ENCODE data around the gene HOXA5.

Gene HOXA5

GRCh38 chr7:27167916-27168264 lies 24.4 kb upstream of the HOXA5 start:
- Mint-ChIP-seq H3K4me3 (peak overlapping the region; percentile 24), H3K27me3 (peaks cover 83% of the 10 kb centered on the region), H3K4me1 (ENCODE audit: low read depth) (peaks cover 45% of the 10 kb centered on the region), H3K9me3 (no peaks in the 10 kb centered on the region), H3K27ac (no peak overlapping the region), H3K36me3 (ENCODE audit: low read depth) (no peaks in the 10 kb centered on the region)

DNA sequence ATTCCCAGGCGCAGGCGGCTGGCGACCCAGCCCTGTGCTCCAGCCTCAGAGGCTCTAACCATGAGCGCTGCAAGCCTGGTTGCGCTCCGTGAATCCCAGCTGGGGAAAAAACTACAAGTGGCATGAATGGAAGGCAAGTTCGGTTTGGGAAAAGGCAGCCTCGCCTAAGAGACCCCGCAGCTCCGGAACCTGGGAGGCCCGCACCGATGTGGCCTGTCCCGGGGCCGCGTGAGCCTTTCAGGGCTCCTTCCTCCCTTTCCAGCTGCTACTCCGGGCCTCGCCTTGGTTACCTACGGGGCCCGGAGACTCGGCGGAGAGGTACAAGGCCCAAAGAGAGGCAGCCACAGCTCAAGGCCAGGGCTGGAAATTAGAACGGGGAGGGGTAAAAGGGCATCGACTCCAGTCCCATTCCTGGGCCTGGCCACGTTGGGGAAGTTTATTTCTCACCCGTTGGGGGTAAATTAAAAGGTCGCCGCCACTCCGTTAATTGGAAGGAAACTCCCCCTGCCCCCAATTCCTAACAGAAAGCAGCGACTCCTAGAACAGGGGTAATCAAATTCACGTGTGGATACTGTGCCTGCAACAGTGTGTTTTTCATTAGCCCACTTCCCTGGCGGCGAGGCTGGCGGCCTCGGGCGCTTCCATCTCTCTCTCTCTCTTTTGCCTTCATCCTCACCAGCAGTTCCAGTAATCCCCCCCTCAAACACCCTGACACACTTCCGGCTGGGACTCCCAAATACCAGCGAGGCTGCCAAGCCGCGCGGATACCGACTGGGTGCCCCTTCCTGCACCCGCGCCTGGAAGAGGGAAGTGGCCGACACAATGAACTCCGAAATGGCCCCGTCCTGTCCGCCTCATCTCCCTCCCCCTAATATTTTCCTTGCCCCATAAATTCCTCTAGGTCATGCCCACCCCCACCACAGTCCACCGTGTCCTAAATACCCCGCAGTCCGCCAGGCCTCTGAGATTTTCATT lies 23.3 kb upstream of the HOXA5 start:
- peak overlapping the region; percentile 53 for H3K4me3 Mint-ChIP-seq
- no peaks in the 10 kb centered on the region for H3K9me3 Mint-ChIP-seq
- peak overlapping the region; percentile 78 for H3K27ac Mint-ChIP-seq
- peaks cover 38% of the 10 kb centered on the region for H3K4me1 Mint-ChIP-seq (ENCODE audit: low read depth)
- H3K27me3 Mint-ChIP-seq = peaks cover 86% of the 10 kb centered on the region
- no peaks in the 10 kb centered on the region for H3K36me3 Mint-ChIP-seq (ENCODE audit: low read depth)

DNA sequence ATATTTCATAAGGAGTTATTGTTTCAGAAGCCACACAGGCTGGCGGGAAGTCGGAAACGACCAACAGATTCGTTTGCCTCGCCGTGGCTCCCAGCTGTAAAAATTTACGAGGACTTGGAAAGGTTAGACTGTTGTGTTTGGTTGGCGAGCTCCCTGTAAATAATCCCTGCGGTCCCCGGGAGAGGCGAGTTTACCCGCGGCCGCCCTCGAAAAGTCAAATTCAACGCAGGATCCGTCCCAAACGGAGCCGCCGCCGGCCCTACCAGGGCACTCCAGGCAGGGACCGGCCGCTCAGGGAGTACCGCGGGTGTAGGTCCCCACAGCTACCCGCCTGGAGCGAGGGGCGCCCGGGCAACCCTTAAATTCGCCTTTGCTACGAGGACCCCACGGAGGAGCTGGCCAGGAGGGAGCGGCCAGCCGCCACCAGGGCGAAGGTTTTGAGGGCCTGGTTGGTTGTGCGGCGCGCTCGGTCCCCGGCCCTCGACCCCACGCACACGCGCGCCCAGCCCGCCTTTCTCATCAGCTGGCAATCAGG lies 22.6 kb upstream of the HOXA5 start:
- Mint-ChIP-seq H3K4me1 (ENCODE audit: low read depth) (peaks cover 34% of the 10 kb centered on the region), H3K27ac (peak overlapping the region; percentile 77), H3K9me3 (no peaks in the 10 kb centered on the region), H3K27me3 (peaks cover 80% of the 10 kb centered on the region), H3K4me3 (peak overlapping the region; percentile 70), H3K36me3 (ENCODE audit: low read depth) (no peaks in the 10 kb centered on the region)

DNA sequence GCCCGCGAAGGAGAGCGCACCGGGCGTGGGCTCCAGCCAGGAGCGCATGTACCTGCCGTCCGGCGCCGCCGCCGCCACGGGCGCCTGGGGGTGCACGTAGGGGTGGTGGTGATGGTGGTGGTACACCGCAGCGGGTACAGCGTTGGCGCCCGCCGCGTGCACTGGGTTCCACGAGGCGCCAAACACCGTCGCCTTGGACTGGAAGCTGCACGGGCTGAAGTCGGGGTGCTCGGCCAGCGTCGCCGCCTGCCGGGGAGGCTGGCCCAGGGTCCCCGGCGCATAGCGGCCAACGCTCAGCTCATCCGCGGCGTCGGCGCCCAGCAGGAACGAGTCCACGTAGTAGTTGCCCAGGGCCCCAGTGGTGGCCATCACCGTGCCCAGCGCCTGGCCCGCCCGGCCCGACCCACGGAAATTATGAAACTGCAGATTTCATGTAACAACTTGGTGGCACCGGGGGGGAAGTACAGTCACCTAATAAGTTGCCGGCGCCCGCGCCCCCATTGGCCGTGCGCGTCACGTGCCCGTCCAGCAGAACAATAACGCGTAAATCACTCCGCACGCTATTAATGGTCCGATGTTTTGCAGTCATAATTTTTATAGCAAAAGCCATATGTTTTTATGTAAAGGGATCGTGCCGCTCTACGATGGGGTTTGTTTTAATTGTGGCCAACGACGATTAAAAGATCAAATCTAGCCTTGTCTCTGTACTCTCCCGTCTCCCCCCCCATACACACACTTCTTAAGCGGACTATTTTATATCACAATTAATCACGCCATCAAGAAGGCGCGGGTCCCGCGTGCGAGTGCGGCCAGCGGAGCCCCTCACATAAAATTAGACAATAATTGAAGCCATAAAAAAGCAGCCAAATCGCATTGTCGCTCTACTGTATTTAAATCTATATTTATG lies 21.9 kb upstream of the HOXA5 start, which contains the start of gene HOXA9:
HOXA9 (minus strand) TSS at position 449 of the 907 bp plus-strand sequence; CDS start at position 369, 80 bp downstream.
- Mint-ChIP-seq H3K4me3 (peak within 1 kb of the TSS; percentile 70), H3K36me3 (ENCODE audit: low read depth) (no peaks in the 10 kb centered on the region), H3K27me3 (peaks cover 75% of the 10 kb centered on the region), H3K9me3 (no peaks in the 10 kb centered on the region), H3K4me1 (ENCODE audit: low read depth) (peaks cover 37% of the 10 kb centered on the region), H3K27ac (peak within 1 kb of the TSS; percentile 77)

DNA sequence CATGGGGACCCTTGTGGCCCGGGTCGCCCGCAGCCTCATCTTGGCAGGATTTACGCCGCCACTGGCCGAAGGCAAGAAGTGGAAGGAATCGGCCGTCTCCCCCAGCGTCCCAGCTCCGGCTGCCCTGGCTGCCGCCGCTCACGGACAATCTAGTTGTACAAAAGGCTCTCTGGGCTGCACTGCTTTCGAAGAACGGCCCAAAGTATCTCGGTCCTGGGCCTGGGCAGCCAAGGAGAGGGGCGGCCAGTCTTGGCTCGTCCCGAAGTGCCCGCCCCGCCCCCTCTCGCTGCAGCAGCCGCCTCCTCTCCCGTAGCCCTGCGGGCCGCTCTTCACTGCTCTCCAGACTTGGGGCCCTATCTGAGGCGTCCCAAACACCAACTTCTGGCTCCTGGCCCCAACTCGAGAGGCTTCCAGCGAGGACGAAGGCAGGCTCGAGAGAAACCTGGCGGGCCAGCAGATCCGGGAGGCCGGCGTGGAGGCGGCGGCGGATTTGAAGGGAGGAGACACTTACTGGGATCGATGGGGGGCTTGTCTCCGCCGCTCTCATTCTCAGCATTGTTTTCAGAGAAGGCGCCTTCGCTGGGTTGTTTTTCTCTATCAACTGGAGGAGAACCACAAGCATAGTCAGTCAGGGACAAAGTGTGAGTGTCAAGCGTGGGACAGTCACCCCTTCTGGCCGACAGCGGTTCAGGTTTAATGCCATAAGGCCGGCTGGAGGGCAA lies 21.0 kb upstream of the HOXA5 start:
- Mint-ChIP-seq H3K27ac (no peak overlapping the region), H3K27me3 (peaks cover 77% of the 10 kb centered on the region), H3K36me3 (ENCODE audit: low read depth) (no peaks in the 10 kb centered on the region), H3K4me1 (ENCODE audit: low read depth) (peaks cover 41% of the 10 kb centered on the region), H3K9me3 (no peaks in the 10 kb centered on the region), H3K4me3 (peak overlapping the region; percentile 35)

GRCh38 chr7:27164045-27164366 lies 20.5 kb upstream of the HOXA5 start:
- Mint-ChIP-seq H3K4me1 (ENCODE audit: low read depth) (peaks cover 41% of the 10 kb centered on the region), H3K27me3 (peaks cover 81% of the 10 kb centered on the region), H3K9me3 (no peaks in the 10 kb centered on the region), H3K4me3 (peak overlapping the region; percentile 35), H3K27ac (peak overlapping the region; percentile 51), H3K36me3 (ENCODE audit: low read depth) (no peaks in the 10 kb centered on the region)

- peak overlapping the region; percentile 51 for H3K27ac Mint-ChIP-seq
Measured at GRCh38 chr7:27163288-27164044, 20.0 kb upstream of the HOXA5 start.

DNA sequence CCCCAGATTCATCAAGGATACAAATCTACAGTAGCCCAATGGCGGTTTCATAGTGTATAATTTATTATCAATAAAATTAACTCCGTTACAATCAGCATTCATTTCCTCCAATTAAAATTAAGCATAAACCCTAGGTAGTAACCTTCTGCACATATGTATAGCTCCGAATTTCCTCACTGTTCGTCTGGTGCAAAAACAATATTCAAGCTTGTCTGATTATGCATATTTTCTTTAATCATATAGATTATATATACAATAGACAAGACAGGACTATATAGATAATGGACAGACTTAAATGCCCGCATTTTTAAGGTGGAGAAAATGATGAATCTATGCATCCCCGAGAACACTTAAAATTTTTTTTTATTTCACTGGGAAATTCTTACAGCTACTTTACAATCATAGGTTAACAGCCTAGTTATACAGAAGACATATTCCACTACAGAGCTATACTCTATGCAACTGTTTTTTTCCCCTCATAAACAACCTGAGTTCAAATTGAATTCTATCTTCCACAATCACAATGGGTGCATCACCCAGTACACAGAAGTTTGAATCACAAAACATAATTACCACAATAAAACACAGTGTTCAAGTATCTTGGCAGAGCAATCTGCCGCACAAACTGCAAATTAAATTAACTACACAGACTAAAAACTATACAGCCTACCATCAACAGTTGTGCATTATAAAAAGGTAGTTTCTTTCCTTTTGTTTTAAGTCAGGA lies 19.2 kb upstream of the HOXA5 start:
- H3K27me3 Mint-ChIP-seq = peaks cover 81% of the 10 kb centered on the region
- H3K4me1 Mint-ChIP-seq (ENCODE audit: low read depth) = peaks cover 48% of the 10 kb centered on the region
- H3K4me3 Mint-ChIP-seq = no peak overlapping the region
- H3K36me3 Mint-ChIP-seq (ENCODE audit: low read depth) = no peaks in the 10 kb centered on the region
- H3K27ac Mint-ChIP-seq = no peak overlapping the region
- no peaks in the 10 kb centered on the region for H3K9me3 Mint-ChIP-seq

More at GRCh38 chr7:27163288-27164044, 20.0 kb upstream of the HOXA5 start:
- H3K27me3 Mint-ChIP-seq = peaks cover 81% of the 10 kb centered on the region
- H3K9me3 Mint-ChIP-seq = no peaks in the 10 kb centered on the region
- H3K36me3 Mint-ChIP-seq (ENCODE audit: low read depth) = no peaks in the 10 kb centered on the region
- peak overlapping the region; percentile 35 for H3K4me3 Mint-ChIP-seq
- H3K4me1 Mint-ChIP-seq (ENCODE audit: low read depth) = peaks cover 41% of the 10 kb centered on the region

DNA sequence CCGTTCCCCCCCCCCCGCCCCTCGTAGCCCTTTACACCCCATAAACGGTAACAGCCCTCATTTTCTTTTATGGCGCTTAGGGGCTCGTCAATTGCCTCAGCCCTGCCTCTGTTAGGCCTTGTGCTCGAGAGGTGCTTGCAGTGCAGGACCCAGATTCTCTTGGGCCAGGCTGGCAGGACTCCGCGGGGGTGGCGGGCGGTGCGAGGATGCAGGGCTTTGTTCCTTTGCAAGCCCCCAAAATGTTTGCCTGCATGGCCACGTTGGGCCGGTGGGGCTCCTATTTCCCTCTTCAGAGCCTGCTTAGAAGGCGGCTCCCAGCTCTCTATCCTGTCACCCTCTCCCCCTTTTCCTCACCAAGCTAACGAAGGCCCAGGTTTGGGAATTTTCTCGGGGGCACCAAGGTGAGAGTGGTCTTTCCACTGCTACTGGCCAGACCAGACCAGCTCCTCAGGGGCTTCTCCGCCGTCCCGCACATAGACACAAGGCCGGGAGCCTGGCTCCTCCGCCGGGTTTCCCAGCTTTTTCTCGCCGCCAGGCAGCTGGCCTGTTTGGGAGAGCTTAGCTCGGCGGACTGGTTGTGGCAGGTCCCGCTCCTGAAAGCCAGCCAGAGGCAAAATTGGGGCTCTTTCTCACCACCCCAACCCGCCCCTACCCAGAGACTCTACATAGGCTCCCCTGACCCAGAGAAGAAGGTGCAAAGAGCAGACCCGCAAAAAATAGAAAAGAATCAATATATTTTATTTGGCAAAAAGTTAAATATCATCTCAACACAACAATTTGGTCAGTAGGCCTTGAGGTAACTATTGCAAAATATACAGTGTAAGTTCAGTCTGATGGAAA lies 18.5 kb upstream of the HOXA5 start:
- H3K27ac Mint-ChIP-seq = no peak overlapping the region
- no peaks in the 10 kb centered on the region for H3K9me3 Mint-ChIP-seq
- no peaks in the 10 kb centered on the region for H3K36me3 Mint-ChIP-seq (ENCODE audit: low read depth)

DNA sequence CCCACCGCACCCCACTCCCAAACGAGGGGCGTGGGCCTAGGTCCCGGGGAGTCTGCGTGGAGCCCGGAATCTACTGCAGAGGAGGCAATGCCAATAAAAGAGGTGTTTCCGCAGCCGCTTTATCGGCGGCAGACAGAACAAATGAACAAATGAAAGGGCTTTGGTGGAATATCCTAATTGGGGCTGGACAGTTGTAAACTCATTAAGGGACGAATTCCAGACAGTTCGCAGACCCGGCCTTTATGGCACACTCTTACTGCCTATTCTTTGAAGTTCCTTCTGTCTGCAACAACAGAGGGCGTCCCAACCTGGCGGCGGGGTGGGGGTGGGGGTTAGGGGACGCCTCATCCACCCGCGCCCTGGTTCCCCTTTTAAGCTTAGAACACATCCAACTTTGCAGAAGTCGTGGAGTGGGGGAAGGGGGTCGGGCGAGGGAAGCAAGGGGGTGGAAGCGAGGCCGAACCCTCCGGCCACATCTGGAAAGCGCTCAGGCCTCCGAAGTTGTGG lies 17.8 kb upstream of the HOXA5 start:
- Mint-ChIP-seq H3K9me3 (no peaks in the 10 kb centered on the region), H3K36me3 (ENCODE audit: low read depth) (no peaks in the 10 kb centered on the region), H3K4me1 (ENCODE audit: low read depth) (peaks cover 51% of the 10 kb centered on the region), H3K27ac (no peak overlapping the region), H3K27me3 (peaks cover 80% of the 10 kb centered on the region), H3K4me3 (peak overlapping the region; percentile 76)

More for the DNA sequence above, 18.5 kb upstream of the HOXA5 start:
- Mint-ChIP-seq H3K27me3 (peaks cover 81% of the 10 kb centered on the region), H3K4me1 (ENCODE audit: low read depth) (peaks cover 48% of the 10 kb centered on the region), H3K4me3 (no peak overlapping the region)

GRCh38 chr7:27160546-27161213 lies 17.2 kb upstream of the HOXA5 start:
- H3K27me3 Mint-ChIP-seq = peaks cover 81% of the 10 kb centered on the region
- H3K27ac Mint-ChIP-seq = no peak overlapping the region
- no peaks in the 10 kb centered on the region for H3K9me3 Mint-ChIP-seq
- H3K4me3 Mint-ChIP-seq = peak overlapping the region; percentile 76
- no peaks in the 10 kb centered on the region for H3K36me3 Mint-ChIP-seq (ENCODE audit: low read depth)
- peaks cover 49% of the 10 kb centered on the region for H3K4me1 Mint-ChIP-seq (ENCODE audit: low read depth)

DNA sequence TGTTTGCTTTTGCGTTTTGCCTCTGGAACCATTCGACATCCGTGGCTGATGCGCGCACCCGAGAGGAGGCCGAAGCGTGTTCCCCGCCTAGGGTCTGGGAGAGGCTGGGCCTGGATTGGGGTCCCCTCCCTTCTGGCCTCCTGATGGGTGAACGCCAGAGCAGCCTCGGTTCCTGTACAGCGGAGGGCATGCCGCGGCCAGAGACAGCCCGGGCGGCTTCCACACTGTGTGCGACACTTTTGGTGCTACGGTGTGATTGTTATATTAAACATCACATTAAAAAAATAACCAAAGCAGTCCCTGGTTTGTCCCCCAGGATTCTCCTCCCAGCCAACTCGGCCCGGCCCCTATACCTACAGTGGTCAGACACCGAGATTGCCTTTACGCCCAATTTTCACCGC lies 16.7 kb upstream of the HOXA5 start:
- Mint-ChIP-seq H3K9me3 (no peaks in the 10 kb centered on the region), H3K36me3 (ENCODE audit: low read depth) (no peaks in the 10 kb centered on the region), H3K4me3 (peak overlapping the region; percentile 40), H3K27ac (no peak overlapping the region), H3K4me1 (ENCODE audit: low read depth) (peaks cover 51% of the 10 kb centered on the region), H3K27me3 (peaks cover 83% of the 10 kb centered on the region)
